ENCODE measurements around the gene ODF2.
"Not testable (repeated sequence)": the region's sequence is repeated elsewhere in the genome, so short reads cannot be mapped to it uniquely, and the experiment has no call there.

ODF2 gene

GRCh38 chr9:128455849-128456612, at the start of gene ODF2:
ODF2 (plus strand) TSS chr9:128456006; CDS start chr9:128456092, 86 bp downstream.
- DNase-seq = peak; percentile 96

GRCh38 chr9:128406848-128407391, 48.9 kb upstream of the ODF2 start:
- no peak for DNase-seq

DNA sequence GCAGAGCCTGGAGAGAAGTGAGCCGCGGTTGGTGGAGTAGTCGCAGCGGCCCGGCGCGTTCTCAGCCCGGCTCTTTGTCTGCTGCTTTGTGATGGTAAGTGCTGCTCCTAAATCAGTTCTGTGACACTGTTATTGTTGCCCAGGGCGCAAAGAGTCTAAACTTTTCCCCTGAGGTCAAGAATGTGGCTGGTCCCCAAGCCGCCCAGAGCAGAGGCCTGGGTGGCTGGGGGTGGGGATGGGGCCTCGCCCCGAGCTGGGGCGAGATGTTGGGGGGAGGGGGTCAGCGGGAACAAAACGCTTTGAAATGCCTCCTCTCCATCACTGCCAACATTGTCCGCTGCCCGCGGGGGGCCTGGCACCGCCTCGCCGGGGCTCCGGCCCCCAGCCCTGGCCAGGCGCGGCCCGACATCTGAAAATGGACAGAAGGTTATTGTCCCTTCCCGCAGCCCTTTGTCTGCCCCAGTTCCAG, 46.8 kb upstream of the ODF2 start:
- DNase-seq = no peak

DNA sequence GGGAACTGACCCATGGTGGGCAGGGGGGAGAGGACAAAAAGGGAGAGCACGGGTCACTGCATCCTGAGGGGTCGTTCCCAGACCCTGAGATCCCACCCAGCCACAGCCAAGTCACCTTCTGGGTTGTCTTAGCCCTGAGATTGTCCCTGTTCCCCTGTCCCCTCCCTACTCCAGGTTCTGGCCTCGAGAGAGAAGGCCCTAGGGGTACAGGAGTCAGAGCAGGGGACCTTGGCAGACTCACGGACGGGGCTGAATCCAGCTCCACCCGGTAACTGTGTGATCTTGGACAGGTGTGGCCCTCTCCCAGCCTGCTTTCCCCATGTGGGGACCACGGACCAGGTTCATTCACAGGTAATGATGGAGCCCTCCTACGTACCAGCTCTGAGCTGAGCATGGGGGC, 46.4 kb upstream of the ODF2 start:
- no peak for DNase-seq

- no peak for DNase-seq
Observed at GRCh38 chr9:128409978-128410377, 45.8 kb upstream of the ODF2 start.

DNA sequence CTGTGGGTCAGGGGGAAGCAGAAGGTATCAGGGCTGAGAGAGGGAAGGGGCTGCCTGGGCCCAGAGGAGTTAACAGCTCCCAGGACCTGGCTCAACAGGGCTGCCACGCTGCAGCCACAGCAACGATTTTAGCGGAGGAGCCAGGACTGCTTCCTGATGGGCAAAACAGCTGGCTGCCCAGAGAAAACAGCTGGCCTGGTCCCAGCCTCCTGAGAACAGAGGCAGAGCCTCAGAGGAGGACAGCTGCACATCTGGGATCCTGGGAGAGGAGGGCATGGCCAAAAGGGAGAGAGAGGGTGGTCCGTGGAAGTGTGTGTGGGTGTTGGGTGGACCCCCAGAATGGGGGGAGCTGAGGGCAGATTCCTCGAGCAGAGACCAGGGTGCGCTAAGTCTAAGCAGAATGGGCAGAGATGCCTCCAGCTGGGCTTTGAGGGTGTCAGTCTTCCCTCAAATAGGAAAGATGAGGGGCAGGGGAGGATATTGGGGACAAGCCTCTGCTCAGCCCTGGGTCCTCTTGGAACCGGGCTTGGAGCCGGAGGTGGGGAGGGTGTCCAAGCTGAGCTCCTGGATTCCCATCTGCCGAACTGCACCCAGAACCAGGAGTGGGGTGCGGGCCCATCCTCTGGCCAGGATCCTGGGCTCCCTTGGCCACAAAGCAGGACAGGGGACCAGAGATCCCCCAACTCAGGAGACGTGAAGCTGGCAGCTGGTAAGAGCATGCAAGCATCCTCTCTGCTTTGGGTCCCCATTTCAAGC, 44.3 kb upstream of the ODF2 start:
- DNase-seq = no peak

DNA sequence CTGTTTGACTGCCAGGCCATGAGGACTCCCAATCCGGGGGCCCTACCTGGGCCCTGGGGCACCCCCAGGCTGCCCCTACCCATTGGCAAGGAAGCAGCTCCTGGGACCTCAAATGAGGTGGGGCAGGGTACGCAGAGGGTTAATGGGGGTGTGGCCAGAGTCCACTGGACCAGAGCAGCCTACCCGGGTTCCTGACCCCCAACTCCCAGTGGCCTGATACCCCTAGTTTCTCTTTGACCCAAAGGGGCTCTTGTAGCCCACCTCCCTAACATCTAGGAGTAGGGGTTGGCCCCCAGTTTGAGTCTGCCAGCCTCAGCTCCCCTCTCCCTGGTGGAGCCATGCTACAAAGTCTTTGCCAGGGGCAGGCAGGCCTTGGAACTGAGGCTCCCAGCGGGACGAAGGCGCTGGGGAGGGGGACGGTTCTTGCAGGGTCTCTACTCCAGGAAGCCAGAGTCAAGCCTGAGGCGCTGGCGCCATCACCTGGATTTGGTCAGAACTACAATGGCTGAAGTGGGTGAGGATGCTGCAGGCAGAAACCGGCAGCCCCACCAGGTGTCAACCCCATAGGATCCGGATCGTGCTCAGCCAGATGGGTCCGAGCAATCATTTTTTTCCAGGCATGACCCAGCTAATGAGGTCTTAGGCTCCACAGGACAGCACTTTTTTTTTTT, 43.6 kb upstream of the ODF2 start:
- DNase-seq = peak; percentile 12

GRCh38 chr9:128413728-128414127, 42.1 kb upstream of the ODF2 start:
- DNase-seq = not testable (repeated sequence)

- DNase-seq = no peak
Observed at GRCh38 chr9:128414461-128414860, 41.3 kb upstream of the ODF2 start.

GRCh38 chr9:128415281-128415680, 40.5 kb upstream of the ODF2 start:
- DNase-seq = no peak

- DNase-seq = no peak
Observed at GRCh38 chr9:128416014-128416413, 39.8 kb upstream of the ODF2 start.

DNA sequence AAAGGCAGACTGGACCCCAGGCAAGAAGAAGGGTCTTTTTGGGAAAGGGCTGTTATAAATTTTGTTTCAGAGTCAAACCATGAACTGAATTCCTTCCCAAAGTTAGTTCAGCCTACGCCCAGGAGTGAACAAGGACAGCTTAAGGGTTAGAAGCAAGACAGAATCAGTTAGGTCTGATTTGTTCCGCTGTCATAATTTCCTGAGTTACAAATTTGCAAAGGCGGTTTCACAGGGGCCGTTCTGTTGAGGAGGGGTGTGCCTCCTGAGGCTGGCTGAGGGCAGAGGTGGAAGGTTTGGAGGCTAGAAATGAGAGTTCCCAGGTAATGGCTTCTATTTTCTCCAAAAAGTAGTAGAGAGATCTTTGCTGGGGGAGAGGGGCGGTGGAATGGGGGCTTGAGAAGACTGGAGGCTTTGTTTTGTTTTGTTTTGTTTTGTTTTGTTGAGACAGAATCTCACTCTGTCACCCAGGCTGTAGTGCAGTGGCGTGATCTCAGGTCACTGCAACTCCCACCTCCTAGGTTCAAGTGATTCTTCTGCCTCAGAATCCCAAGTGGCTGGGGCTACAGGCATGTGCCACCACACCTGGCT, 39.3 kb upstream of the ODF2 start:
- no peak for DNase-seq

- peak; percentile 27 for DNase-seq
Observed at GRCh38 chr9:128419061-128419925, 36.5 kb upstream of the ODF2 start.

DNA sequence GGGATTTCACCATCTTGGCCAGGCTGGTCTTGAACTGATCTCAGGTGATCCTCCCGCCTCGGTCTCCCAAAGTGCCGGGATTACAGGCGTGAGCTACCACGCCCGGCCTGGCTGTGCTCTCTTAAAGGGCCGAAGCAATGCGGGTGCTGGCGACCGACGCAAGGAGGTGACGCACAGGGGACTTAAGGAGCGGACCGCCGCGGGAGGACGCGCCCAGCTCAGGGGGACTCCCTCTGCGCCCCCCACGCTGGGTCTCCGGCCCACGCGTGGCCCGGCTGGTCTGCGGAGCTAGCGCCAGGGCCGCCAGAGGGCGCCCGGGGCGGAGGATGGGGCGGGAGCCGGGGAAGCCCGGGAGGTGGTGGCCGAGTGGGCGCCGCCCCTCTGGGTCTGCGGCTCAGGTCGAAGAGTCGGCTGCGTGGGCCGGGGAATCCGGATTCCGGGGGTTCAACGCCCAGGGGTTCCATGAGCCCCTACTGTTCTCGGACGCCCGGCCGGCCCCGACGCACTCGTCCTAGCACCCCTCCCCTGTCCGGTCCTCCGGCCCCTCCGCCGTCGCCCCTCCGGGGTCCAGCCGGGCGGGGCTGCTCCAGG, 35.7 kb upstream of the ODF2 start:
- DNase-seq = no peak

DNA sequence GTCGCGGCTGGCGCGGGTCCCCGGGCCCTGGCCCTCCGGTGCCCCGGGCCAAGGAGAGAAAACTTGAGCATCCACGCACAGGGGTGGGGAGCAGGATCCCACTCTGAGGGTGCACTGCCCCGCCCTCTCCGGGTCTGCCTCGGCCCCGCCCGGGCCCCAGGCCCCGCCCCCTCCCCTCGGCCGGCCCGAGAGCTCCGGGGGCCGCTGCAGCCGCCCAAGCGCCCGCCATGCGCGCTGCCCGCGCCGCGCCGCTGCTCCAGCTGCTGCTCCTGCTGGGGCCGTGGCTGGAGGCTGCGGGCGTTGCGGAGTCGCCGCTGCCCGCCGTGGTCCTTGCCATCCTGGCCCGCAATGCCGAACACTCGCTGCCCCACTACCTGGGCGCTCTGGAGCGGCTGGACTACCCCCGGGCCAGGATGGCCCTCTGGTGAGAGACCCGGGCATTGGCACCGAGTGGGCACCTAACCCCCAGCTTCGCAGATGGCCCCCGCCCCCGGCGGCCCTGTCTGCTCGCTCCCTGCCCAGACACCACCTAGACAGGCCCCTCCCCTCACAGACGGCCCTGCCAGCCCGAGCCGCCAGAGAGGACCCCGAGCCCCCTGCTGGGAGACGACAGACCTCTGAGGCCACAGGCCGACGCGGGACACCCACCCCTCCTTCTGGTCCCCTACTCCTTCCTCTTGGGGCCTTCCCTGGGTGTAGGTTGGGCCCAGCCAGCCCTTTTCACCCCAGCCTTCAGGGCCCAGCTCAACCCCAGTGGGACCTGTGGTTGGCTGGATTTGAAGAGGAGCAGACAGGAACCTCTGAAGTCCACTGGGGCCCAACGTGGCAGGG, 34.9 kb upstream of the ODF2 start, which contains the start of gene CERCAM:
Gene CERCAM, plus strand, starts transcription at position 207 of the 831 bp plus-strand sequence. Its CDS starts 21 bp downstream, at position 228.
- no peak for DNase-seq

DNA sequence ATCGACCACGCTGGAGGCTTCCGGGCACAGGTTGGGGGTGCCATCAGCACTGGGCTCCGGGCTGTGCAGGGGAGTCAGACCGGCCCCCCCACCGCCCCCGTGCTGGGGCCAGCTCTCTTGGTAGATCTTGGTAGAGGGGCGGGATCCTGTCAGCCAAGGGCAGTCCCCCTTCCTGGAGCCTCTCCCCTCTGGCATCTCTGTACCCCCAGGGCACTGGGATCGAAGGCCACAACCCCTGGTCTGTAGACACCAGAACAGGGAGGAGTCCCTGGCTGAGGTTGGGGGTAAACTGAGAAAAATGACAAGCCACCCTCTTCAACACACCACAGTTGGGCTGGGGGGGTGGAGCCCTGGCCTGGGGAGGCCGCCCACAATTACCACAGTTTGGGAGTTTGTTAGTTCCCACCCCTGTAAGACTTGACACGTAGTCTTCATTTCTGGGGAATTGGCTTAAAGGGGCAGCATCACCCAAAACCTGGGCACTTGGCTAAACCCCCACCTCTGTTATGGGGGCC, 34.3 kb upstream of the ODF2 start:
- no peak for DNase-seq

DNA sequence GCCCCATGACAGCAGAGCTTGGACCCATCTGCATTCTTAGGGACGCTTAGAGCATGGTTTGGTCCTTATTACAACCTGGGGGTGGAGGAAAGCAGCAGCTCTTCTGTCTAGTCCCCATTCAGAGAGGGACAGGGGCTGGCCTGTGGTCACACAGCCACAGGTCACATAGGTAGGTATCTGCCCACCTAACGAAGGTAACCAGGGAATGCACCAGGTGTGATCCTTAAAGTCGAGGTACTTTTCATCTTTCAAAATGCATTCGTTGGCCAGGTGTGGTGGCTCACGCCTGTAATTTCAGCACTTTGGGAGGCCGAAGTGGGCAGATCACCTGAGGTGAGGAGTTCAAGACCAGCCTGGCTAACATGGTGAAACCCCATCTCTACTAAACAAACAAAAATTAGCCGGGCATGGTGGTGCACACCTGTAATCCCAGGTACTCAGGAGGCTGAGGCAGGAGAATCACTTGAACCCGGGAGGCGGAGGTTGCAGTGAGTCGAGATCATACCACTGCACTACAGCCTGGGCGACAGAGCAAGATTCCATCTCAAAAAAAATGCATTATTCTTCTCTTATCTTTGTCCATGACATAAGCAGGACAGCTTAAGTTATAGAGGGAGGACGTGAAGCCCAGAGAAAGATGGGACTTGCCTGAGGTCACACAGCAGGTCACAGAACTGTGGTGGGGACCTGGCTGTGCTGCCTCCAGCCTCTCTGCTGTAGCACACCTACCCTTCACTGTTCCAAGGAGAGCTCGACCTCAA, 33.6 kb upstream of the ODF2 start:
- not testable (repeated sequence) for DNase-seq

GRCh38 chr9:128422783-128423150, 33.0 kb upstream of the ODF2 start:
- DNase-seq = no peak

DNA sequence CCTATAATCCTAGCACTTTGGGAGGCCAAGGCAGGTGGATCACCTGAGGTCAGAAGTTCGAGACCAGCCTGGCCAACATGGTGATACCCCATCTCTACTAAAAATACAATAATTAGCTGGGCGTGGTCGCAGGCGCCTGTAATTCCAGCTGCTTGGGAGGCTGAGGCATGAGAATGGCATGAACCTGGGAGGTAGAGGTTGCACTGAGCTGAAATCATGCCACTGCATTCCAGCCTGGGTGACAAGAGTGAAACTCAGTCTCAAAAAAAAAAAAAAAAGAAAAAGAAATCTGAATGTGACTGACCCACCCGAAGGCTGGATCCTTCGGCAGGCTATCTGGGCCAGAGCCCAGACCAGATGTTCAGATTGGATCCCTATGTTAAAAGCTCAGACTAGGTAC, 32.5 kb upstream of the ODF2 start:
- DNase-seq = not testable (repeated sequence)
